Stimulated activated CD4-positive, alpha-beta T cell treated with anti-CD3 and anti-CD28 coated beads, TNF-alpha, amount 100 ng/mL, for 48 hours (primary cell): ENCODE results near the gene RPL6.
"Not testable (repeated sequence)": the region's sequence is repeated elsewhere in the genome, so short reads cannot be mapped to it uniquely, and the experiment has no call there.

ENCODE experiments used
- DNase-seq, 3 donors: peaks; one replicate each; pipeline ENCODE4 v3.0.0-alpha.2; 2020; ENCODE audit warnings: low read depth in 3 of 3

Gene RPL6

GRCh38 chr12:112419297-112420133, 10.1 kb upstream of the RPL6 start:
- no peak for DNase-seq

- DNase-seq, result peak; percentile 78 to 89 (median 86)
Measured at GRCh38 chr12:112418608-112419296, 9.3 kb upstream of the RPL6 start, which contains the start of gene PTPN11. Gene PTPN11, plus strand, starts transcription at chr12:112418947. Its CDS starts 165 bp downstream, at chr12:112419112.

DNA sequence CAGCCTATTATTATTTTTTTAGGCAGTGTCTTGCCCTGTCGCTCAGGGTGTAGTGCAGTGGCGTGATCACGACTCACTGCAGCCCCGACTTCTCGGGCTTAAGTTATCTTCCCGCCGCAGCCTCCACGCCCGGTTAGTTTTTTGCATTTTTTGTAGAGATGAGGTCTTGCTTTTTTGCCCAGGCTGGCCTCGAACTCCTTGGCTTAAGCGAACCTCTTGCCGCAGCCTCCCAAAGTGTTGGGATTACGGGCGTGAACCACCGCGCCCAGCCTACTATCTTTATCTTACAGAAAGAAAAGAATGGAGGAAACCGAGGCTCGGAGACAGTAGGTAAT, 8.8 kb upstream of the RPL6 start:
- no peak for DNase-seq

DNA sequence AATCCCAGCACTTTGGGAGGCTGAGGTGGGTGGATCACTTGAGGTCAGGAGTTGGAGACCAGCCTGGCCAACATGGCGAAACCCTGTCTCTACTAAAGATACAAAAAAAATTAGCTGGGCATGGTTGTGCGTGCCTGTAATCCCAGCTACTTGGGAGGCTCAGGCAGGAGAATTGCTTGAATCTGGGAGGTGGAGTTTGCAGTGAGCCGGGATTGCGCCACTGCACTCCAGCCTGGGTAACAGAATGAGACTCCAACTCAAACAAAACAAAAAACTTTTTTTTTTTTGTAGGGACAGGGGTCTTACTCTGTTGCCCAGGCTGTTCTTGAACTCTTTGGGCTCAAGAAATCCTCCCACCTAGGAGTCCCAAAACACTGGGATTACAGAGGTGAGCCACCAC, 6.1 kb upstream of the RPL6 start:
- DNase-seq, result not testable (repeated sequence)

DNA sequence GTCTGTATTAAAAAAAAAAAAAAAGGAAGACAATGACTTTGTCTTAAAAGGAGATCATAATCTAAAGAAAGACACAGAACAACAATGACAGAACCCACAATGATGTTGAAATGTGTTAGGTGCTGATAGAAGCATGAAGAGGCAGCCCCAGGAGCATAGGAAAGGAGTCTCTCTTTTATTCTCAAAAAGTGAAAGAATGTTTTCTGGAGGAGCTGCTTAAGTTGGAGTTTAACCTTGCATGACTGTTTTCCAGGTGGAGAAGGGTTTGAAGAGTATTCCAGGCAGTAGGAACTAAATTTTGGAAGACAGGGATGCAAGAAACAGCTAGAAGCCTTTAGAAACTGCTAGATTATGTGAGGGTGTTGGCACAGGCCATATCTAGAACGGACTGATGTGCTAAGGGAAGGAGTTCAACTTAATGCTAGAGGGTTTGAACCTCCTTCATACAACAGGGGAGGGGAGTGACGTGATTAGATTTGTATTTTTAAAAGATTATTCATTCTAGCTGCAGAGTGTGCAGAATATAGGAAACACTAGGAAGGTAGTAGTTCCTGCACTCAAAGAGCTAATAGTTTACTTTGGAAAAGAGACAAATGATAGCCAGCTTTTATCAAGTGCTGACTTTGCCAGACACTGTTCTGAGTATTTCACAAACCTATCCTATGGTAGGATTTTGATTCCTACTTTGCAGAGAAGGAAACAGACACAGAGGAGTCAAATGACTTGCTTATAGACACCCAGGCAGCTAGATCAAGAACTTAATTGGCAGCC, 4.6 kb upstream of the RPL6 start:
- no peak for DNase-seq

DNA sequence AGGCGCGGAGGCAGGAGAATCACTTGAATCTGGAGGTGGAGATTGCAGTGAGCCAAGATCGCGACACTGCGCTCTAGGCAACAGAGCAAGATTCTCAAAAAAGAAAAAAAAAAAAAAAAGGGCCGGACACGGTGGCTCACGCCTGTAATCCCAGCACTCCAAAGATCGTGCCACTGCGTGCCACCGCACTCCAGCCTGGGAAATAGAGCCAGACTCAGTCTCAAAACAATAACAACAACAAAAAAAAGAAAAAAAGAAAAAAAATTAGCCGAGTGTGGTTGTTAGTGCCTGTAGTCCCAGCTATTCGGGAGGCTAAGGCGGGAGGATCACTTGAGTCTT, 470 bp upstream of the RPL6 start:
- no peak for DNase-seq

DNA sequence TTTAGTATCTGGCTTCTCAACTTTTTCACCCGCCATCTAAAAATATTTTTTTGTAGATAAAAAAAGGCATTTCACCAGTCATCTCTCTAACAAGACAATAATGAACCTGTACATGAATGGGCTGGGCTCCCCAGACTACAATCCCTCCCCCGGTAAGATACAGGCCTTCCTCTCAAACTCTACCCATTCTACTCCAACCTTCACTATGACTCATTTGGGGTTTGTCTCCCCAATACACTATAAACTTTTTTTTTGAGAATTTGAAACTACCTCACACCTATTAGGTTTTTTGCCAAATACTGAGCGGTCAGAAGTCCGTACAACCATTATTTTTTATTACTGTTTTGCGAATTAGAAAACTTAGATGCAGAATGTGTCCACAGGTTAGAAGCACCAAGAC, 784 bp downstream of the RPL6 start:
- DNase-seq, result no peak

- DNase-seq, result not testable (repeated sequence)
Measured at GRCh38 chr12:112407683-112408082, 1.7 kb downstream of the RPL6 start.

- no peak for DNase-seq
Measured at GRCh38 chr12:112406519-112407488, 2.6 kb downstream of the RPL6 start.

GRCh38 chr12:112401903-112402498, 7.4 kb downstream of the RPL6 start:
- no peak for DNase-seq

DNA sequence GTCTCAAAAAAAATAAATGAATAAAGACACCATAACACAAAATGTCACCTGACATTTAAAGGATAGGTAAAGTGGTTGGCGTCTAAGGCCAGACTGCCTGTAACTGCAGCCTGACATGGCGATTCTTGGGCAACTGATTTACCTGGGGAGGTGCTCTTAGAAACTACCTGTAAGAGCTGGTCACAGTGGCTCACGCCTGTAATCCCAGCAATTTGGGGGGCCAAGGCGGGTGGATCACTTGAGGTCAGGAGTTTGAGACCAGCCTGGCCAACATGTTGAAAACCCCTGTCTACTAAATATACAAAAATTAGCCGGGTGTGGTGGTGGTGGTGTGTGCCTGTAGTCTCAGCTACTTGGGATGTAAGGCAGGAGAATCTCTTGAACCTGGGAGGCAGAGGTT, 8.4 kb downstream of the RPL6 start:
- no peak for DNase-seq

- DNase-seq, result no peak
Measured at GRCh38 chr12:112393328-112393727, 16.1 kb downstream of the RPL6 start.

DNA sequence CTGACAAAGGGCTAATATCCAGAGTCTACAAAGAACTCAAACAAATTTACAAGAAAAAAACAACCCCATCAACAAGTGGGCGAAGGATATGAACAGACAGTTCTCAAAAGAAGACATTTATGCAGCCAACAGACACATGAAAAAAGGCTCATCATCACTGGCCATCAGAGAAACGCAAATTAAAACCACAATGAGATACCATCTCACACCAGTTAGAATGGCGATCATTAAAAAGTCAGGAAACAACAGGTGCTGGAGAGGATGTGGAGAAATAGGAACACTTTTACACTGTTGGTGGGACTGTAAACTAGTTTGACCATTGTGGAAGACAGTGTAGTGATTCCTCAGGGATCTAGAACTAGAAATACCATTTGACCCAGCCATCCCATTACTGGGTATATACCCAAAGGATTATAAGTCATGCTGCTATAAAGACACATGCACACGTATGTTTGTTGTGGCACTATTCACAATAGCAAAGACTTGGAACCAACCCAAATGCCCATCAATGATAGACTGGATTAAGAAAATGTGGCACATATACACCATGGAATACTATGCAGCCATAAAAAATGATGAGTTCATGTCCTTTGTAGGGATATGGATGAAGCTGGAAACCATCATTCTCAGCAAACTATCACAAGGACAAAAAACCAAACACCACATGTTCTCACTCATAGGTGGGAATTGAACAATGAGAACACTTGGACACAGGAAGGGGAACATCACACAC, 19.3 kb downstream of the RPL6 start:
- DNase-seq, result not testable (repeated sequence)

GRCh38 chr12:112389228-112389627, 20.2 kb downstream of the RPL6 start:
- DNase-seq, result no peak

GRCh38 chr12:112386726-112387125, 22.7 kb downstream of the RPL6 start:
- DNase-seq, result no peak

- no peak for DNase-seq
Measured at GRCh38 chr12:112382866-112383265, 26.5 kb downstream of the RPL6 start.

GRCh38 chr12:112381883-112382796, 27.3 kb downstream of the RPL6 start, which contains the start of gene HECTD4:
Gene HECTD4, minus strand, starts transcription at chr12:112382431. Its CDS starts 303 bp downstream, at chr12:112382128.
- DNase-seq, result peak; percentile 84 to 99 (median 87)

- DNase-seq, result no peak
Measured at GRCh38 chr12:112381406-112381882, 28.0 kb downstream of the RPL6 start.
